Astrocyte (in vitro differentiated cells and primary cell): ENCODE data around the gene TRAF1. TPM values are rescaled to one million over a fixed set of nuclear protein-coding genes. Genes with fewer than 3 reads are reported as not detected.

Experiments
- DNase-seq: peaks from one replicate; pipeline ENCODE4 v3.0.0-alpha.2; 2010; ENCODE audit warnings: low read depth
- FAIRE-seq: peaks from 2 replicates; lab custom pipeline; 2011; peaks lifted over from hg19 to GRCh38; lab: Jason Lieb, UNC
- H2AFZ ChIP-seq: 2 replicates; pipeline ENCODE4 v1.6.0; 2012; ENCODE audit warnings: low read depth, low read length, inconsistent platforms
- H3K27ac ChIP-seq: 2 replicates; pipeline ENCODE4 v1.5.1; 2011; ENCODE audit warnings: low read depth, low read length, inconsistent platforms
- H3K27me3 ChIP-seq: 2 replicates; pipeline ENCODE4 v1.6.0; 2011; ENCODE audit warnings: low read length, inconsistent platforms; ENCODE audit not compliant: insufficient read depth
- H3K36me3 ChIP-seq: 2 replicates; pipeline ENCODE4 v1.5.1; 2011; ENCODE audit warnings: low read length, inconsistent platforms; ENCODE audit not compliant: insufficient read depth
- H3K4me1 ChIP-seq: 2 replicates; pipeline ENCODE4 v1.5.1; 2011; ENCODE audit warnings: low read length, inconsistent platforms; ENCODE audit not compliant: insufficient read depth
- H3K4me2 ChIP-seq: 2 replicates; pipeline ENCODE4 v1.6.0; 2012; ENCODE audit warnings: low read length, inconsistent platforms
- H3K4me3 ChIP-seq: 2 replicates; pipeline ENCODE4 v1.5.1; 2011; ENCODE audit warnings: low read depth, mild to moderate bottlenecking, low read length, inconsistent platforms; ENCODE audit not compliant: insufficient read depth
- H3K79me2 ChIP-seq: 2 replicates; pipeline ENCODE4 v1.6.0; 2012; ENCODE audit warnings: mild to moderate bottlenecking, low read length, inconsistent platforms; ENCODE audit not compliant: insufficient read depth
- H3K9ac ChIP-seq: 2 replicates; pipeline ENCODE4 v1.6.0; 2012; ENCODE audit warnings: mild to moderate bottlenecking, low read length, inconsistent platforms
- H3K9me3 ChIP-seq: 2 replicates; pipeline ENCODE4 v1.5.1; 2012; ENCODE audit warnings: low read depth, mild to moderate bottlenecking, low read length, inconsistent platforms; ENCODE audit not compliant: insufficient read depth
- H4K20me1 ChIP-seq: 2 replicates; pipeline ENCODE4 v1.6.0; 2012; ENCODE audit warnings: low read length, inconsistent platforms; ENCODE audit not compliant: insufficient read depth
- H3K27ac Mint-ChIP-seq: one replicate; pipeline ENCODE4 v1.8.0; 2021; ENCODE audit warnings: mild to moderate bottlenecking, mixed read lengths; ENCODE audit not compliant: unreplicated experiment
- H3K27me3 Mint-ChIP-seq: one replicate; pipeline ENCODE4 v1.8.0; 2021; ENCODE audit warnings: low read depth, mixed read lengths; ENCODE audit not compliant: unreplicated experiment
- H3K36me3 Mint-ChIP-seq: one replicate; pipeline ENCODE4 v1.8.0; 2021; ENCODE audit warnings: low read depth, mixed read lengths; ENCODE audit not compliant: unreplicated experiment
- H3K4me1 Mint-ChIP-seq: one replicate; pipeline ENCODE4 v1.8.0; 2021; ENCODE audit warnings: low read depth, mixed read lengths; ENCODE audit not compliant: unreplicated experiment
- H3K4me3 Mint-ChIP-seq: one replicate; pipeline ENCODE4 v1.8.0; 2021; ENCODE audit warnings: mild to moderate bottlenecking, moderate library complexity, mixed read lengths; ENCODE audit not compliant: unreplicated experiment
- H3K9me3 Mint-ChIP-seq: one replicate; pipeline ENCODE4 v1.8.0; 2021; ENCODE audit warnings: mild to moderate bottlenecking, mixed read lengths; ENCODE audit not compliant: unreplicated experiment
- EZH2 ChIP-seq: IDR thresholded peaks from 2 replicates; pipeline ENCODE4 v1.6.1; 2012; ENCODE audit warnings: mild to moderate bottlenecking, low read length, inconsistent platforms; ENCODE audit not compliant: insufficient read depth
- total RNA-seq: library from RNA; stranded (reverse); gene quantifications from 2 replicates; pipeline ENCODE4 v1.2.1, GENCODE V29; 2021
- TF ChIP-seq, protein P1 (sequence below): IDR thresholded peaks from 2 replicates; pipeline ENCODE4 v1.5.1; 2011; ENCODE audit warnings: low read depth, mild to moderate bottlenecking, inconsistent platforms, low read length, moderate library complexity; ENCODE audit not compliant: insufficient read depth

Gene TRAF1
- total RNA-seq, 1 donor from 2014 or later, result 4.2 TPM

DNA sequence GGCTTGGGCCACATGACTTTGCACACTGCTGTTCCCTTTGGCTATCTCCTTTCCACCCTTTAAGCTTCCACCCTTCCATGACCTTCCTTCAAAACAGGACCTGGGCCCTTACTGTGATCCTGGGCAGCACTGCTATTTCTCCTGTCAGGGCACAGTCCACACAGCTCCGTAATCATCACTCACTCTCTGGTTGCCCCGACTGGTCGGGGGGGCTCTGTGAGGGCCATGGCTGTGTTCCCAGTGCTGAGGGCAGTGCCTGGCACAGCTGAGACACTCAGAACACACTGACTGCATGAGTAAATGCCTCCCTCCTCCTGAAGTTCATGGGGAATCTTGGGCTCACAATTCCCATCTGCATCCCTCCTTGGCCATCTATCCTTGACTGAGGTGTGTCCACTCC is 12.2 kb downstream of the TRAF1 start:
- Histone ChIP-seq H2AFZ (no peak overlapping the region), H3K4me3 (no peak overlapping the region), H3K27me3 (no peaks in the 10 kb centered on the region), H3K9me3 (no peaks in the 10 kb centered on the region), H3K4me2 (no peak overlapping the region), H4K20me1 (no peaks in the 10 kb centered on the region), H3K4me1 (peaks cover 8% of the 10 kb centered on the region), H3K36me3 (peaks cover 3% of the 10 kb centered on the region), H3K9ac (no peak overlapping the region), H3K27ac (no peak overlapping the region), H3K79me2 (no peaks in the 10 kb centered on the region)
- no peak for DNase-seq
- H3K27ac Mint-ChIP-seq, result no peak overlapping the region
- H3K4me3 Mint-ChIP-seq, result no peak overlapping the region
- no peak for FAIRE-seq
- H3K36me3 Mint-ChIP-seq, result peaks cover 5% of the 10 kb centered on the region
- TF ChIP-seq, protein P1, sequence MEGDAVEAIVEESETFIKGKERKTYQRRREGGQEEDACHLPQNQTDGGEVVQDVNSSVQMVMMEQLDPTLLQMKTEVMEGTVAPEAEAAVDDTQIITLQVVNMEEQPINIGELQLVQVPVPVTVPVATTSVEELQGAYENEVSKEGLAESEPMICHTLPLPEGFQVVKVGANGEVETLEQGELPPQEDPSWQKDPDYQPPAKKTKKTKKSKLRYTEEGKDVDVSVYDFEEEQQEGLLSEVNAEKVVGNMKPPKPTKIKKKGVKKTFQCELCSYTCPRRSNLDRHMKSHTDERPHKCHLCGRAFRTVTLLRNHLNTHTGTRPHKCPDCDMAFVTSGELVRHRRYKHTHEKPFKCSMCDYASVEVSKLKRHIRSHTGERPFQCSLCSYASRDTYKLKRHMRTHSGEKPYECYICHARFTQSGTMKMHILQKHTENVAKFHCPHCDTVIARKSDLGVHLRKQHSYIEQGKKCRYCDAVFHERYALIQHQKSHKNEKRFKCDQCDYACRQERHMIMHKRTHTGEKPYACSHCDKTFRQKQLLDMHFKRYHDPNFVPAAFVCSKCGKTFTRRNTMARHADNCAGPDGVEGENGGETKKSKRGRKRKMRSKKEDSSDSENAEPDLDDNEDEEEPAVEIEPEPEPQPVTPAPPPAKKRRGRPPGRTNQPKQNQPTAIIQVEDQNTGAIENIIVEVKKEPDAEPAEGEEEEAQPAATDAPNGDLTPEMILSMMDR, result no peak
- TF ChIP-seq EZH2, result no peak
- H3K4me1 Mint-ChIP-seq, result peaks cover 9% of the 10 kb centered on the region
- peaks cover 2% of the 10 kb centered on the region for H3K9me3 Mint-ChIP-seq
- peaks cover 3% of the 10 kb centered on the region for H3K27me3 Mint-ChIP-seq

DNA sequence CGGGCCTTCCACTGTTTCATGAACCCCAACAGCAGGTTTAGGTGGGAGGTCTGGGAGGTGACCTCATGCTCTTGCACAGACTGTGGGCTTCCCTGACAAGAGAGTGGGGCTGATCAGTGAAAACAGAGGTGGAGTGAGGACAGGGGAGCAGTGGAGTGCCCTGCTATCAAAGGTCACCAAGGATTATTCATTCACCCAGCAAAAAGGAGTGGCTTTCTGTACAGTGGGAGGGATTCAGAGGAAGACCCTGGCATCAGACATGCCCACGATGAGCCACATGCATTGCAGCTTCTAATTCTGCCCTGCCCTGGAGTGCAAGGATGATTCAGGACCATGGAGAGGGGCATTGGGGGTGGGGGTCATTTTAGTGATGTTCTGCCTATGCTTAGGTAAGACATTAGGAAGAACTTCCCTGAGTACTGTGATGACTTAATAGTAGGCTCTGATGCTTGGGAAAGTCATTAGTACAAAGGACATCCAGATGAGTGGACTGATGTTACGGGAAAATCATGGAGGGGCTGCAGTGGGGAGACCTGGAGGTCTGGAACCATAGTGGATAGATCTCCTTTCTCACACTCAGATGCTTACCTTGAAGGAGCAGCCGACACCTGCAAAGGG is 12.8 kb downstream of the TRAF1 start:
- TF ChIP-seq, protein P1, result no peak
- TF ChIP-seq EZH2, result no peak
- no peak overlapping the region for H3K27ac Mint-ChIP-seq
- peaks cover 3% of the 10 kb centered on the region for H3K27me3 Mint-ChIP-seq
- Histone ChIP-seq H3K27ac (no peak overlapping the region), H3K27me3 (no peaks in the 10 kb centered on the region), H3K4me3 (no peak overlapping the region), H3K9me3 (no peaks in the 10 kb centered on the region), H4K20me1 (no peaks in the 10 kb centered on the region), H2AFZ (no peak overlapping the region), H3K79me2 (no peaks in the 10 kb centered on the region), H3K4me2 (no peak overlapping the region), H3K9ac (no peak overlapping the region), H3K4me1 (peaks cover 1% of the 10 kb centered on the region), H3K36me3 (peaks cover 3% of the 10 kb centered on the region)
- DNase-seq (no peak), FAIRE-seq (no peak)
- peaks cover 2% of the 10 kb centered on the region for H3K9me3 Mint-ChIP-seq
- peaks cover 6% of the 10 kb centered on the region for H3K4me1 Mint-ChIP-seq
- H3K4me3 Mint-ChIP-seq, result no peak overlapping the region
- H3K36me3 Mint-ChIP-seq, result peaks cover 9% of the 10 kb centered on the region

DNA sequence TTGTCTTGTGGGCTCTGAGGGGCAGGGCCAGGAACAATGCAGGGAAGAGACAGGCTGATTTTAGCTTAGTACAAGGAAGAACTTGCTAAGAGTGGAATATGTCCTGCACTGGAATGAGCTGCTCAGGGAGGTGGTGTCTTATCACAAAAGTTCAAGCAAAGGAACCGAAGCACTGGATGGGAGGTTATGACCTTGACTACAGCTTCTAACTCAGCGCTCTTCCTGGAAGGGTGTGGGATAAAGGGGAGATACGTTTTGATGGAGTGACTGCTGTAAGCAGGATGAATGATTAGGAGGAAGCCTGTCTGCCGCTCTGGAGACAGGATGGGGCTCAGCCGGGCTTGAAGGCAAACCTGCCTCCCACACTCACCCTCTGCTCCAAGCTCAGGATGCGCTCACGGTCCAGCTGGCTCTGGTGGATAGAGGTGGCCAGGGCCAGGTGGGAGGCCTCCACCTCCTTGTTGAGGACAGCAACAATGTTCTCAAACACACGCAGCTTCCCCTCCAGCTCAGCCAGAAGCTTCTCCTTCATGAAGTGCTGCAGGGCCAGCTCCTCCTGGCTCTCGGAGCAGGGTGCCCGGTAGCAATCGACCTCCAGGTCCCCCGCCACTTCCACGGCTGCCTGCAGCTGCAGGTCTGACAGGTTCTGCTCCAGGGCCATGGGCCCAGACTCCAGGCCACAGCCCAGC is 13.5 kb downstream of the TRAF1 start:
- H3K36me3 Mint-ChIP-seq, result peaks cover 9% of the 10 kb centered on the region
- H3K9me3 Mint-ChIP-seq, result peaks cover 2% of the 10 kb centered on the region
- no peak overlapping the region for H3K4me3 ChIP-seq
- H3K27me3 ChIP-seq, result no peaks in the 10 kb centered on the region
- no peak overlapping the region for H3K9ac ChIP-seq
- TF ChIP-seq EZH2, result no peak
- TF ChIP-seq, protein P1, result no peak
- no peaks in the 10 kb centered on the region for H3K9me3 ChIP-seq
- no peak for DNase-seq
- peaks cover 3% of the 10 kb centered on the region for H3K27me3 Mint-ChIP-seq
- H3K4me3 Mint-ChIP-seq, result no peak overlapping the region
- H3K4me1 ChIP-seq, result no peaks in the 10 kb centered on the region
- H3K4me1 Mint-ChIP-seq, result peaks cover 4% of the 10 kb centered on the region
- H3K79me2 ChIP-seq, result no peaks in the 10 kb centered on the region
- H3K36me3 ChIP-seq, result peaks cover 3% of the 10 kb centered on the region
- no peaks in the 10 kb centered on the region for H4K20me1 ChIP-seq
- no peak for FAIRE-seq
- H3K4me2 ChIP-seq, result no peak overlapping the region
- no peak overlapping the region for H3K27ac ChIP-seq
- H3K27ac Mint-ChIP-seq, result no peak overlapping the region
- no peak overlapping the region for H2AFZ ChIP-seq
